Activated gamma-delta T cell (primary cell): ENCODE results near the gene KY.

Experiments
- DNase-seq: peaks from one replicate; lab custom pipeline; 2025; lab: John Stamatoyannopoulos, UW
- total RNA-seq, 2 donors: gene quantifications; one replicate each; lab custom pipeline; 2026; lab: John Stamatoyannopoulos, UW

Gene KY, protein sequence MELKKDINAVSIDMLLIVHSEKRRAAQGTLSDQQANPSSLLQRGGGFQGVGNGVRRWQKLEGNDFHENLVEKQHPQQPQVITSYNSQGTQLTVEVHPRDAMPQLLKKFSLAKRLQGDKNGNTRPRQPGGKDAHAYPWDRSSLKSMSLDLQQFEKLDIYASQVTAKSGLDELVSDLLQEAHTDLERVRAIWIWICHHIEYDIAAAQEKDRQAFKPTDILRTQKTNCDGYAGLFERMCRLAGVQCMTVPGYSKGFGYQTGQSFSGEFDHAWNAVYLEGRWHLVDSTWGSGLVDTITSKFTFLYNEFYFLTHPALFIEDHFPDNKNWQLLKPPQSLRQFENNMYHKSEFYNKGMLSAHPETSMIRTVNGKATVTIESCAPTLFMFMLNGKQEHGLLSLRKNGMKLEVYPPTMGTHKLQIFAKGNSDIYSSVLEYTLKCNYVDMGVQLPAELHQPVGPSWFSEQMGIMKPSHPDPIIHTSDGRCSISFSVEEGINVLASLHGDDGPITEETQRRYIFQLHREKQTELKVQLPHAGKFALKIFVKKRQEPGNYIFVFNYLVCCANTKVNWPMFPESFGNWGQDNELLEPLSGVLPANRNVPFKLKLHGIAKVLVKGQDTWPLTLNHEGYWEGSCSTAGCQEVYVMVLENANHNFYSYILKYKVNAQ
- total RNA-seq = 0 reads per million in 2 donors

DNA sequence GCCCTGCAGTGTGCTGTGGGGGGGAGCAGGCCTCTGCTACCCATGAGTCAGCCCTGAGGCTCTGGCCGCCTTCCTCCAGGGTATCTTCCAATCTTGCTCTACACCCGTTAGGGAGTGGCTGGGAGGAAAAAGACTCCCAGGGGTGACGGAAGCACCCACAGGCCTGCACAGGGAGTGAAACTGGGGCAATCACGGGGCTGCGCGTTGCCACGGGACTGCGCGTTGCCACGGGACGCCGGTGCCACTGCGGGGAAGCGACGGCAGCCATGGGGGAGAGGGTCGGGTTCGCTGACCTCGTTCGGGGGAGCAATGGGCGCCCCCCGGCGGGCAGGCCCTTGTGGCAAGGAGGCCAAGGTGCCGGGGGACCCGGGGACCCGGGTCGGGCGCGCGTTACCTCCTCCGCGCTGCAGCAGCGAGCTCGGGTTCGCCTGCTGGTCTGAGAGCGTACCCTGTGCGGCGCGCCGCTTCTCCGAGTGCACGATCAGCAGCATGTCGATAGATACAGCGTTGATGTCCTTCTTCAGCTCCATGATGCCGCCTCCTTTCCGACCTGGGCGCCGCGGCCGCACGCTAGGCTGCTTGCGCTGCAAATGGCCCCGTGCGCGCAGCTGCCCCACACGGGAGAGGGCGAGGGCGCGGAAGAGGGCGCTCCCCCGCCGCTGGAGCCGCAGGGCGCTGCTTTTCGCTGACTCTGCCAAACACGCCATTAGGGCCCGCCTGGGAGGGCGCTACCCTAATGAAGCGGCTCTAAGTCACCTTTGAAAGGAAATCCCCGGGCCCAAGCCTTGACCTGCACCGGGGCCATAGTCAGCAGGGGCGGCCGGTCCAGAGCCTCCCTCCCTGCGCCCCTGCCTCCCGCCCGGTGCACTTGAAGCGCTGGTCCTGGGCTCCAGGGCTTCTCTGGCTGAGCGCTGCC lies at the start of gene KY:
TSS of gene KY (minus strand) at position 592 of the 916 bp plus-strand sequence. CDS start at position 530, 62 bp downstream.
- no peak for DNase-seq

DNA sequence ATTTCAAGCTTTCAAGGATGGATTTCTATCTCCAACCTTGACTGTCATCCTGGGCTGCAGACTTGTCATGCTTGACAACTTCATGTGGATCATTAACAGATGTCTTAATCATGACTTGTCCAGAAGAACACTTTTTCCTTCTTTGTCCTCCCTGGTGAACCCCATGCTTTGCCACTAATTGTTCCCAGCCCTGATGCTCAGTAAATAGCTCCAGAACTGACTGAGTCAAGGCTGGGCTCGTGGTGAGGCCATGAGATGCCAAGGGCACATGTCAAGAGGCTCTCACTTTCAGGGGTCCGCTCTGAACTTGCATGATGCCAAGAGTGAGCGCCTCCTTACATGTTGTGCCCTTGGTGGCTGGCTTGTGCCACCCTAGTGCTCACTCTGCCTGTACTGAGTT lies 48.9 kb upstream of the KY start:
- no peak for DNase-seq

DNA sequence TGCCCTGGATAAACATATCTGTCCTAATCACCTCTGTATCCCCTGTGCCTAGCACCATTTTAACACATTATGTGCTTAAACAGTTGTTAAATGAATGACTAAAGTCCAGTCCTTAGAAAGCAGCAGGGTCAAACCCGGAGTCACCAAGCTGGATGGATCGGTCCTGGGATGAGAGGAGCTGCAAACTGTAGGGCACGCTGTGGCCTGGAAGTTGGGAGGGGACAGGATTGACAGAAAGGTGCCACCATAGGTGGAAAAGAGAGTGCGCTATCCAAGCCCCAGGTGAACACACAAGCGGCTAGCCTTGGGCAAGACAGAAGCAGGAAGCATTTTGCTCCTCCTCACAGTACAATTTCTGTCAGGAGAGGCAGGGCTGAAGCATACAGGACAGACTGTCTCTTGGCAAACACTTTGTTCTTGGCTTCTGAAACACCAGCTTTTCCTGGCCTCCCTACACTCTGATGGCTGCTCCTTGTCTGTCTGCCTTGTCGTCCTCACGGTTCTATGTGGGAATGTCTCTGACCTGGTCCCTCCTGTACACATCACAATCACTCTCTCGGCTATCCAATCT lies 48.4 kb upstream of the KY start:
- no peak for DNase-seq

DNA sequence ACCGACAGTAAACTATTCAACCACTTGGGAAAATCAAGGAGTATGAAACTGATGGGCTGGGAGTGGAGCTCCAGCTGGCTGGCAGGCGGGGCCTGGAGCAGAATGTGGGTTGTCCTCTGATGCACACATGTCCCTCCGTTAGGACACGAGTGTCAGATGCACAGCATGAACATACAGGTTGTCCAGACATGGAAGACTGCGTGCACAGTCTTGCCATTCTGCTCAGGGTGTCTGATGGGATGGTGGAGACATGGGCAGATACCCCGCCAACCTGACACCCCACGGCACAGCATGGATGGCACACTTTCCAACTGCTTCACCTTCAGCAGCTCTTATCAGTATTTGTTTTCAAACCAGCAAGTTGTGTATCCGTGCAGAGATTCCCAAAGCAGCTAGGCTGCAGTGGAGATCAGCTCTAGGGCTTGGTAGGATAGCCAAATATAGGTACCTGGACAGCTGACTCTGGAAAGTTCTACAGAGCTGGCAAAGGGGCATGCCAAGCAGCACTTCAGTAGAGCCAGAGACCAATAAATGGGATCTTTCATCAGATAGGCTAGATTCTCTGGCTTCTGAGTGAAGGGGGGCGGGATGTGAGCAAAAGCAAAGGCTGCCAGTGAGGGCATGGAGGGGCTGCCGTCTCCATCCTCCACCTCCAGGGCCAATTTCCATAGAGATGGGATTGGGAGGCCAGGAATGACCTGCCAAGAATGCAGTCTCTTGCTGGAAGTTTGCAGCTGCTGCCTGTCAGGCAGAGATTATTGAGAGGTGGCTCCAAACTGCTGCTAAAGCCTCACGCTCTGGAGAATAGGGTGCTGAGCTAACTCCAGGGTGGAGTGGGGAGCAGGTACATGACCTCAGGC lies 47.2 kb upstream of the KY start:
- no peak for DNase-seq

DNA sequence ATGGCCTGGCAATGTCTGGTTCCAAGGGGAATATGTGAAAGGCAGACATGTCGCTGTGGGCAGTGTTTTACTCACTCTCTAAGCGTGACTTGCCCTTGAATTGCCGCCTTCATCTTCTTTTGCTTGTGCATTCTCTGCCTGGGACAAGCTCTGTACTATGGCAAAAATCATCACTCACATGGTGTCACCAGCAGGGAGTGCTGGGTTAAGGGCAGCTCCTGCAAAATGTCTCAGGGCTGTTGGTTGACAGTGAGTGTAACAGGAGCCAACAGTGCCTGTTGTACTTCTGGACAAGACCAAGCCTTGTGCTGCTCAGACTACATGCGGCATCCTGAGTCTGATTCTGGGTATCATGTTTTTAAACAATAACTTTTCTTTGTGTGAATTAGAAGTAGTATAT lies 45.3 kb upstream of the KY start:
- DNase-seq = no peak

DNA sequence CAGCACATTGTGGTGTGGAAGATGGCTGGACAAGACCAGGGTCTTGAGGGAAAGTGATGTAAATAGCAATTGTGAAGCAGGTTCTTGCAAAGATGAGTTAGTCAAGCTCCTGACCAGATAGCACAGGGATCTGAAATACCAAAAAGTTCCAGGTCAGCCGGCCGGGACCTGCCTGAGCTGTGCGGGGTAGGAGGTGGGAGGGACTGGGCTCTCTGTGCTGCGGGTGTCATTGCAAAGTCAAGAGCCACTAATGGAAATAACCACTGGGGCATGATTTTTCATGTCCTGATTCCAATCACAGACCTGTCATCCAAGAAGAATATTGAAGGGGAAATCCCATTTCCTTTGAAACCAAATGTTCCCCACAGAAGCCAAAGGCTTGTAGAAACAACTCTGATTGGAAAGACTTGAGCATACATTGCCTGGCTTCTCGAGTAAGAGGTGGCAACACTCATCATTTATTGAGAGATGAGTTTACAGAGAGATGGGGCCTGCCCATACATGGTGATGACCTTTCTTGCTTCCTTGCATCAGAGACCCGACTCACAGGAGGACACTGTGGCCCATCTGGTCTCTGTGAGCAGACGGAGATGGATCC lies 44.2 kb upstream of the KY start:
- no peak for DNase-seq

DNA sequence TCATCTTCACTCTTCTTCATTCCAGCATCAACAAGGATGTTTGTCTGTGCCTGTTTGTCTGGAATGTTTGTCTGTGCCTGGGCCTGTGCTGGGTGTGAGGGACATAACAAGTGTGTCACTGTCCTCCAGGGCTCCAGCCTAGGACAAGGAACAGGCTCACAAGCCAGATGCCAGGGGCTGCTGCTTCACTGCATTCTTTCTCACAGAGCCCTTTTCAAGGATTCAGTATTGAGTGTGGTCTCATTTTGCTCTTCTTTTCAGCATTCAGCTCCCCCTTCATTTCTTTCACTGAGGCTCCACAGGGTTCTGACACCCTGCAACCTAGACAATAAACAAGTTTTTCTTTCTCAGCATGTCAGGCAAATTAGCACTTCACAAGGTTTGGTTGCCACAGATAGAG lies 43.6 kb upstream of the KY start:
- DNase-seq = no peak

DNA sequence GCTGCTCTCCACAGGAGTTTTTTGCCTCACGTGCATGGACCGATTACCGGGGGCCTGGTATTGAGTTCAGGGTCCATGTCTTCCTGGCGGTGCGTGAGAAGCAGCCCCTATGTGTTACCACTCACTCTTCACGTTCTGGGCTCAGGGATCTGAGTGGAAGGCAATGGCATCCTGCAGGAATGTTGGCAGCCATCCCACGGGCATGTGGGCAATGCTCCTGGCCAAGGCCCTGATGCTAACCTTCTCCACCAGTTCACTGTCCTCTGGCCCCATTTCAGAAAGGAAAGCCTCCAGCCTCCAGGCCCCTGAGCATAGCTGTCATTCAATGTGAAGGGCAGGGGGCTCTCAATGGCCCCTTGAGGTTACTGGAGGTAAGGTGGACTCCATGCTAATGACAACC lies 43.0 kb upstream of the KY start:
- DNase-seq = no peak

DNA sequence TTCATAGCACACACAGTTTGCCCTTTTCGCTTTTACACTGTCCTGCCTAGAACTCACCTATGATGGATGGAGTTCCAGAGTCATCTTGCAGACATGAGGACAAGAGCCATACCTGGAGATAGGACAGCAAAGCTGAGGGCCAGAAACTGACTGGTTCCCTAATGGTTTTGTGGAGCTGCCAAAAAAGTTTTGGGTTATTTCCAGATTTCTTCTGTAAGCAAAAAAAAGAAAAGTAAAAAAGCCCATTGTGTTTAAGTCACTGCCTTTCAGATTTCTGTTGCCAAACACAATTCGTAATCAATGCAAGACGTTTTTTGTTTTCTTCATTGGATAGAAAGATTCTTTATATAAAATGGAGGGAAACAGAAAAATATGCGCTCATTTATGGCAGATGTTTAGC lies 42.4 kb upstream of the KY start:
- no peak for DNase-seq

DNA sequence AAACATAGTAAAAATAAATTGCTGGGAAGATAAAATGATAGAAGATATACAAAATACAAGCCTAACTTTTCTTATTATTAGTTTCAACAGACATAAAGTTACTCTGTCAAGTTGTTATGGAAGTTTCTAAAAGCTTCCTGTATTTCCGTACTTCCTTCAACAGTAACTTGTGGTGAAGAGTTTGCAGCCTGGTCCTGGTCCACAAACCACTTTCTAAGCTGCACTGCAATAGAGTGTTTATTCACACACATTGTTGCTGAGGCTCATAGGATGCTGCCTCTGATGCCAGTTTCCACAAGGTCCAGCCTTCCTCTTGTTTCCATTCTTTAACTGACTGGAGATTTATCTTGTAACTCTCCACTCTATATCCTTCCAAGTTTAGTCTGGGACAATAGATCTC lies 39.4 kb upstream of the KY start:
- DNase-seq = no peak

DNA sequence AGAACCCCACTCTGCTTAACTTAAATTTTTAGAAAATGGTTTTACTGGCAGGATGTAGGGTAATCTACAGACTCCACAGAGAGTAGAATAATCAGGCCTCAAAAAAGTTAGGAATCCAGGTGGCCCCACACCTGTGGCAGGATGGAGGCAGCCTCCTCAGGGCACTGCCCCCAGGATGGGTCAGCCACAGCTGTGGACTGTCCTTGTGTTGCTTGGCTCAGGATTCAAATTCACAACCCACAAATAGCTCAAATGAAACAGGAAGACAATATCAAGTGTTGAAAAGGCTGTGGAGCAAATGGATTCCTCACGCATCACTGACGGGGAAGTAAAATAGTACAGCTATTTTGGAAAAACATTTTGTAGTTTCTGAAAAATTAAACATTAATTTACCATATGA lies 36.8 kb upstream of the KY start:
- DNase-seq = no peak

DNA sequence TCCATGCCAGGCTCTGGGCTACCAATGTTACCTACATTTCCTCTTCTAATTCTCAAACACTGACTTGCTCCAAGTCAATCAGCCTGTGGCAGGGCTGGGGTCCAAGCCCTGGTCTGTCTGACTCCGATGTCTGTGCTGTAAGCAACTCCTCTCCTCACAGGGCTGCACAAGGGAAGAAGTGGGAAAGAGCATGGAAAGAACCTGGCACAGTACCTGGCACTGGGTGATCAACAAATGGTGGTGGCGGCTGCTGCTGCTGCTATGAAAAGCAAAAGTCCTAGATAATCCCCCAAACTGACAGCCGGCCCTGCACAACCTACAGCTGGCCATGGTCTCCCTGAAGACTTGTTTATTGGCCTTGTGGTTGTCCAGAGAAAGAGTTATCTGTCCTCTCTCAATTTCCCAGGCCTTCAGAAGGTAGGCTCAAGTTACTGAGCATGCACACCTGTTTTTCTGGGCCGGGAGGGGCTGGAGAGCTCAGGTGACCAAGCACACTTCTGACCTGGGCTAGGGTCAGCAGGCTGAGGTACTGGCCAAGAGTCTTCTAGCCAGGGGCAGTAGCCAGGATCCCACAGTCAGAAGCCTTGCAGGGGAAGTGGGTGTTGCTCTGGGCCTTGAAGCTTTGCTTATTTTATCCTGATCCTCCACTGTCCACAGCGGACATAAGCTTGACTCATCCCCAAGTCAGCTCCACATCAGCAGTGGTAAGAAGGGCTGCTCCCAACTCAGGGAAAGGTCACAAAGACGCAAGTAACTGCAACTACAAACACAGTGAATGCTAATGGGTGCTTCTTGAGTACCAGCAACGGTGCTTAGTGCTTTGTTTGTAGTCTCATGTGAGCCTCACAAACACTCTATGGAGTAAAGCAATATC lies 35.3 kb upstream of the KY start:
- DNase-seq = no peak

DNA sequence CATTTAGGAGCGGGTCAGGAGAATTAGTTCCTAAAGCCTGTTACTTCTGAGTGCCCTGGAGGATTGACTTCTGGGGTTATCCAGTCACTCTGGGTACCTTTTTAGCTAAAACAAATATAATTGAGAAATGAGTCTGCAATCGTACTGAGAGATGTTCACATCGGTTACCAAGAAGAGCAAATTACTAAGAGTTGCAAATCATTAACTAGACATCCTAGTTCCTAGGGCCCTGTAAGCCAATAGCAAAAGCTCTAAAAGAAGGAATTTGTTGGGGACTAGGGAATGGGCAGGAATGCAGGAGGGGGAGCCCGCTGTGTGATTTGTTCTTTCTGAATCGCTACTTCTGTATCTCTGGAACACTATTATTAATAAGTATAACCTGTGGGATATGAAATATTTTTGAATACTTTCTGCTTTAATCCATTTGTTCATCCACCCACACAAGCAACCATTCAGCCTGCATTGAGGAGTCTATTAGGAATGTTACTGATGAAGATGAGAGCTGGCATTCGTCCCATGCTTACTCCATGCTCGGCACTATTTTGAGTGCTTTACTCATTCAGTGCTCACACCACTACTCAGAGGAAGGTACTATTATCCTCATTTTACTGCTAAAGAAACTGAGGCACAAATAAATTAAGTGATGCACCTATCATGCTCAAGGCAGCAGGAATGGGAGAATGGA lies 31.5 kb upstream of the KY start:
- no peak for DNase-seq

DNA sequence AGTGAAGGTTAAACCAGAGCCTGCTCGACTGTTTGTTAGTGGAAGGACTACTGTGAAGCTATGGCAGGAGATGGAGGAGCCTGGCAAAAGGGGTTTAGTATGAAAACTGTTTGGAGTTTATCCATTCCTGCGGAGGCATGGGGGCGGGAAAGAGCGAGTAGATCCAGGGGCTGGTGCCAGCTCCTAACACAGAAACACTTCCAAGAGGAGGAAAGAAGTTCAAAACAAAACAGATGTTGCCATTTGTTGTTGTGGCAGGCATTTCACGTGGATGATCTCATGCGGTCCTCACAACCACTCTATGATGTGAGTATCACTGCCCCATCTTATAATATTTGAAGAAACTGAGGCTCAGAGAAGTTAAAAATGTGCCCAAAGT lies 30.7 kb upstream of the KY start:
- no peak for DNase-seq

DNA sequence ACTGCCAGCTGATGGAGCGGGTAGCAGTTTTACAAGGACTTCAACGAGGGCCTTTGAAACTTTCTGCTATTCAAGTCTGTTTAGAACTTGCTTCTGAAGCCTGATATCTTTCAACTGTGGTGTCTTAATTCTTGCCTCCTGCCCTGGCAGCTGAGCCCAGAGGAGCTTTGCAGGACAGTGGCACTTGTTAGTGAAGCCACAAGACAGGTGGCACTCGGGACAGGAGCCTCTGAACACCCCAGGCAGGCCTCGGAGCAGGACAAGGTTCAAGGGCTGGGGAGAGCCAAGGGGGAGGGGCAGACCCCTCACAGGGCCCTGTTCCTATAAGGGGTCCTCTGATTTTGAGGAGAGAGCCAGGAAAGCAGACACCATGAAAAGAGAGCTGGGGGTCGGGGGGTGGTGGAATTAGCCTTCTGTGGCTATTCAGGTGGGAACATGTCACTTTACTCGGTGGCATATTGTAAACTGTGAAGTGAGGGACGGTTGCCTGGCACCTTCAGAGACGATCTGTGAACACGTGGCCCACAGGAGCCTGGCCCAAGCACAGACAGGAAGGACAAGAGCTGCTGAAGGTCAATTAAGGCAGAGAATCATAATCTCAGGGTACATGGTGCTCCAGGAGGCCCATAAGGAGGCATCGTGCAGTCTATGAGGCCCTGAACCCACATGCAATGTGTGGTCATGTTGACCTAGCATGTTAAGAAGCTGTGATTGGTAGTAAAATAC lies 30.1 kb upstream of the KY start:
- DNase-seq = no peak

DNA sequence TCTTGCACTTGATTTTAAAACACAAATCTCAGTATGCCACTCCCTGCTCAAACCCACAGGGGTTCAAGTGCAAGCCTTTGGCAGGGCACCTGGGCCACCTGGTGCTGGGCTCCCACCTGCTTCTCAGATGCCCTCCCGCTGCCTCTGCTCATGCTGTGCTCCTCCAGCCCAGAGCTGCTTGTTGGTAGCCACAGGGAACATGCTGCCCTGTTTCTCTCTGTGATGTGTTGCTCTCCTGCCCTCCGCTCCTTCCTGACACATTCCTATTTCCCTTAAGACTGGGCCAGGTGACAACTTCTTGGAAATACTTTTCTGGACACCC lies 27.1 kb upstream of the KY start:
- no peak for DNase-seq

DNA sequence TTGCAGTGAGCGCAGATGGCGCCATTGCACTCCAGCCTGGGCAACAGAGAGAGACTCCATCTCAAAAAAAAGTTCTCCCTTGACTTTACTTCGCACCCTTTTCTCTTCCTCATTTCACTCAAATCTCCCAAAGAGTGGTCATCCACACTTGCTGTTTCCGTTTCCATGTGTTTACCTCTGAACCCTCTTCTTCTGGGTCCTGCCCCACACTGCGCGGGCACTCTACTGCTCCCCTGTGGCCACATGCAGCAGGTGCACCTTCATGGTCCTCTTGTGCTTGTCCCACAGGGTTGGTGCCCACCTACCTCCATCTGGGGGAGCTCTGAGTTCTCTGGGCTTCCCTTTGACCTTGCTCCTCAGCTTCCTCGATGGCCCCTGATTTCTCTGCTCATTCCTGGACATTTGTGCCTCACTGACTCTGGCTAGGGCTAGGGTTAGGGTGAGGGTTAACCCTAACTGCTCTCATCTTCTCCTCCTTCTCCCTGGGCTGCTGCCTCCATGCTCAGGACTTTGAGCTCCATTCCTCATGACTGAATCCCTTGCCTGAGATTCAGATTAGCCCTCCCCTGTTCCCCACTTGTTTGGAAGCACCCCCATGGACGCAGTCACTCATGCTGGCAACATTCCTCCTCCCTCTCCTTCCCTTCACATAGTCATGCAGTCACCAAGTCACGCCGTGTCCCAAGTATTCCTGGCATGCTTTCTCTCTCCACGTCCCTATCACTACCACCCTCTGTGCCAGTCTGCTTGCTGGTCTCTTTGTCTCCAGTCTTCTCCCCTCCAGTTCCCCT lies 26.6 kb upstream of the KY start:
- no peak for DNase-seq

DNA sequence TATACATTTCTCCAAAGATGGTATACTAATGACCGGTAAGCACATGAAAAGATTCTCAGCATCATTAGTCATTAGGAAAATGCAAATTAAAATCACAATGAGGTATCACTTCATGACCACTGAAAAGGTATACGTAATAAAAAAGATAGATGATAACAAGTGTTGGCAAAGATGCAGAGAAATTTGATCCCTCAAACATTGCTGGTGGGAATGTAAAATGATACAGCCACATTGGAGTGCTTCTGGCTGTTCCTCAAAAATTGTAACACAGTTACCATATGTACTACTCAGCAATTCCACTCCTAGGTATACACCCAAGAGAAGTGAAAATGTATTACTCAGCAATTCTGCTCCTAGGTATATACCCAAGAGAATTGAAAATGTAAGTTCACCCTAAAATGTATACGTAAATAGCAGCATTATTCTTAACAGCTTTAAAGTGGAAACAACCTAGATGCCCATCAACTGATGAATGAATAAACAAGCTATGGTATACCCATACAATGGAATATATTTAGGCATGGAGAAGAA lies 25.0 kb upstream of the KY start:
- no peak for DNase-seq
